C4-2B (cell line): ENCODE results near the gene RIN3.
"Not testable (repeated sequence)": the region's sequence is repeated elsewhere in the genome, so short reads cannot be mapped to it uniquely, and the experiment has no call there.

ENCODE experiments used
- H3K27ac ChIP-seq: fragments of 450-650 bp; 2 replicates; pipeline ENCODE4 v1.5.1; 2017
- ZFX ChIP-seq: fragments of 450-650 bp; IDR thresholded peaks from 2 replicates; pipeline ENCODE4 v1.6.1; 2017
- TF ChIP-seq, protein P1 (sequence below): fragments of 450-650 bp; conservative IDR thresholded peaks from 2 replicates; pipeline ENCODE4 v1.5.1; 2017; ENCODE audit warnings: mild to moderate bottlenecking

RIN3 gene

GRCh38 chr14:92532490-92533163, 19.0 kb downstream of the RIN3 start:
- H3K27ac ChIP-seq: no peak overlapping the region
- no peak for TF ChIP-seq ZFX
- TF ChIP-seq, protein P1, sequence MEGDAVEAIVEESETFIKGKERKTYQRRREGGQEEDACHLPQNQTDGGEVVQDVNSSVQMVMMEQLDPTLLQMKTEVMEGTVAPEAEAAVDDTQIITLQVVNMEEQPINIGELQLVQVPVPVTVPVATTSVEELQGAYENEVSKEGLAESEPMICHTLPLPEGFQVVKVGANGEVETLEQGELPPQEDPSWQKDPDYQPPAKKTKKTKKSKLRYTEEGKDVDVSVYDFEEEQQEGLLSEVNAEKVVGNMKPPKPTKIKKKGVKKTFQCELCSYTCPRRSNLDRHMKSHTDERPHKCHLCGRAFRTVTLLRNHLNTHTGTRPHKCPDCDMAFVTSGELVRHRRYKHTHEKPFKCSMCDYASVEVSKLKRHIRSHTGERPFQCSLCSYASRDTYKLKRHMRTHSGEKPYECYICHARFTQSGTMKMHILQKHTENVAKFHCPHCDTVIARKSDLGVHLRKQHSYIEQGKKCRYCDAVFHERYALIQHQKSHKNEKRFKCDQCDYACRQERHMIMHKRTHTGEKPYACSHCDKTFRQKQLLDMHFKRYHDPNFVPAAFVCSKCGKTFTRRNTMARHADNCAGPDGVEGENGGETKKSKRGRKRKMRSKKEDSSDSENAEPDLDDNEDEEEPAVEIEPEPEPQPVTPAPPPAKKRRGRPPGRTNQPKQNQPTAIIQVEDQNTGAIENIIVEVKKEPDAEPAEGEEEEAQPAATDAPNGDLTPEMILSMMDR: no peak

DNA sequence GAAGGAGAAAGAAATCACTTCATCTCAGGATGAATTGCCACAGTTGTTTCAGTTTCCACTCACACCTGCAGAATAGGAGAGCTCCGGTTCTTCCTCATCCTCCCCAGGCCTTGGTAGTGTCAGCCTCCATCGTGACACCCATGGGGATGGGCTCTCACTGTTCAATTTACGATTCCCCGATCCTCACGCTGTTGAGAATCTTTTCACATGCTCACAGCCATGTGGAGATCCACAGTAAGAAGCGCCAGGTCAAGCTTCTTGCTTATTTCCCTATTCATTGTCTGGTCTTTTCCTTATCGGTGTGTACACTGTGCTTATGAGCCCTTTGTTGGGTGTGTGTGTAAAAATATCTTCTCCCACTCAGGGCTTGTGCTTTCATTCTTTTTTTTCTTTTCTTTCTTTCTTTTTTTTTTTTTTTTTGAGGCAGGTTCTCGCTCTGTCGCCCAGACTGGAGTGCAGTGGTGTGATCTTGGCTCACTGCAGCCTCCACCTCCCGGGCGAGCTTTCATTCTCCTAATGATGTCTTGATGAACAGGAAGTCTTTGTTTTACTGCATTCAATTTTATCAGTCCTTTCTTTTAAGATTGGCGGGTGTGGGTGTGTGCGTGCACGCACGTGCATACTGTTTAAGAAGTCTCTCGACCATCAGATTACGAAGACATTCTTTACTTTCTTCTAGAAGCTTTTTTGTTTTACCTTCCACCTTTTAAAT, 21.5 kb downstream of the RIN3 start:
- no peak overlapping the region for H3K27ac ChIP-seq
- TF ChIP-seq, protein P1: no peak
- TF ChIP-seq ZFX: no peak

DNA sequence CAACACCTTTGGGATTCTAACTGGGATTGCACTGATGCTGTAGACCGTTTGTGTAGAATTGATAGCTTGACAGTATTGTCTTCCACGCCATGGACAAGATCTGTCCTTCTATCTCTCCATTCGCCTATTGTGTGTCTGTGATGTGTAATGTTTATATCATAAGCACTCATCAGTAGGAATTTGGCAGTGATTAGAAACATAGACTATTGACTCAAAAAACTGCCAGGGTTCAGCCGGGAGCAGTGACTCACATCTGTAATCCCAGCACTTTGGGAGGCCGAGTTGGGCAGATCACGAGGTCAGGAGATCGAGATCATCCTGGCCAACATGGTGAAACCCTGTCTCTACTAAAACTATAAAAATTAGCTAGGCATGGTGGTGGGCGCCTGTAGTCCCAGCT, 22.6 kb downstream of the RIN3 start:
- H3K27ac ChIP-seq: not testable (repeated sequence)

DNA sequence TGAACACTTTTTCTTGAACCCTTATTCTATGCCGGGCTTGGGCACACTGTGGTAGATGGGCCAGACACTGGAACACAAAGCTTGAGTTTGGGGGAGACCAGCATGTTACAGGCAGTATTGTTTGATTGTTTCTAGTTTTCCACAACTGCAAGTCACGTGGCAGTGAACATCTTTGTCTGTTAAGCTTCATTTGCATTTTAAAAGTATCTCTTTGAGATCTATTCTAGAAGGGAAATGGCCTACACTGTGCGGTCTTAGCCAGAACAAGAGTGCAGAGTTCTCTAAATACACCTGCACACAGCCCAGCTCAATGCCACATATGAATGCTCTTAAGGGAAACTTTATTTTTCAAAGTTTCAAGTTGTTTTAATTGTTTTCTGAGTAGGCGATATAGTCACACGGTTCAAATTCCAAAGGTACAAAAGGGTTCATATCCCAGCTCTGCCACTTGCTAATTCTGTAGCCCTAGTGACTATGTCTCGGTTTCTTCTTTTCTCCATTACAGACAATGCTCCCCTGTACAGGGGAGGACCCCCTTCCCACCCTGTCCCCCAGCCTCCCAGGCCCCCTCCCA, 24.9 kb downstream of the RIN3 start:
- no peak overlapping the region for H3K27ac ChIP-seq
- no peak for TF ChIP-seq ZFX
- TF ChIP-seq, protein P1: no peak

DNA sequence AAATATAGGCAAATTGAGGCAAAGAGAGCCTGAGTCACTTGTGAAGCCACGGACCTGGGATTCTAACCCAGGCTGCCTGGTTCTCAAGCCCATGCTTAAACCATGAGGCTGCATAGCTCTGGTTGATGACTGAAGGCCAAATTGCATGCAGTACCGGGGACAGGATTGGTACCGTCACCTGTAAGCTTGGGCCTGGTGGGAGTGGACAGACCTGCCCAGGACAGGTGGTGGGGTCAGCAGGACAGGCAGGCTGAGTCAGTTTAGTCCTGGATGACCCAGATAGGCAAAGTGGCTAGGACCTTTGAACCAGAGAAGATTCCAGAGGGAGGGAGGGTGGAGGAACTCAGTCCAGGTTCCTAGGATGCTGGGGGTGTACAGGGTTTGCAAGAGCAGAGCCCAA, 25.8 kb downstream of the RIN3 start:
- H3K27ac ChIP-seq: no peak overlapping the region
- TF ChIP-seq, protein P1: no peak
- no peak for TF ChIP-seq ZFX

GRCh38 chr14:92539875-92540274, 26.3 kb downstream of the RIN3 start:
- H3K27ac ChIP-seq: no peak overlapping the region
- TF ChIP-seq, protein P1: no peak
- TF ChIP-seq ZFX: no peak

GRCh38 chr14:92540472-92541048, 27.0 kb downstream of the RIN3 start:
- H3K27ac ChIP-seq: peak overlapping the region; percentile 1; the same call in 1 of the 2 replicates
- TF ChIP-seq, protein P1: no peak
- no peak for TF ChIP-seq ZFX
